Measurements from ENCODE around the gene FTO. TPM values are rescaled to one million over a fixed set of nuclear protein-coding genes. Genes with fewer than 3 reads are reported as not detected.

The FTO gene
- total RNA-seq = 81.9 and 82.4 TPM in 2 replicates

GRCh38 chr16:53703590-53704444 is at the start of gene FTO, which contains the start of gene RPGRIP1L:
Gene FTO (plus strand): TSS chr16:53704156.
Gene RPGRIP1L (minus strand): TSS chr16:53703859. CDS start chr16:53700723, 3,136 bp downstream.

Other genes with a start within 250 kb of the FTO start
- gene AKTIP, start 200.9 kb upstream of the FTO start, total RNA-seq = 12.4 and 20.6 TPM in 2 replicates
- gene RPGRIP1L, start 297 bp upstream of the FTO start, total RNA-seq = 8.4 and 11.5 TPM in 2 replicates

Data from myometrial cell (primary cell).